GM12865 (cell line): ENCODE data around the gene CELF2.

Source experiments
- DNase-seq: peaks from one replicate; pipeline ENCODE4 v3.0.0; 2010; ENCODE audit warnings: low read depth
- H3K4me3 ChIP-seq: 2 replicates; pipeline ENCODE4 v1.5.1; 2011; ENCODE audit warnings: mild to moderate bottlenecking, low read depth, low read length, control low read depth
- TF ChIP-seq, protein P1 (sequence below): IDR thresholded peaks from 2 replicates; pipeline ENCODE4 v1.5.1; 2011; ENCODE audit warnings: low read length, control low read depth, low read depth, inconsistent platforms; ENCODE audit not compliant: insufficient read depth; ENCODE audit errors: missing control alignments

The CELF2 gene

DNA sequence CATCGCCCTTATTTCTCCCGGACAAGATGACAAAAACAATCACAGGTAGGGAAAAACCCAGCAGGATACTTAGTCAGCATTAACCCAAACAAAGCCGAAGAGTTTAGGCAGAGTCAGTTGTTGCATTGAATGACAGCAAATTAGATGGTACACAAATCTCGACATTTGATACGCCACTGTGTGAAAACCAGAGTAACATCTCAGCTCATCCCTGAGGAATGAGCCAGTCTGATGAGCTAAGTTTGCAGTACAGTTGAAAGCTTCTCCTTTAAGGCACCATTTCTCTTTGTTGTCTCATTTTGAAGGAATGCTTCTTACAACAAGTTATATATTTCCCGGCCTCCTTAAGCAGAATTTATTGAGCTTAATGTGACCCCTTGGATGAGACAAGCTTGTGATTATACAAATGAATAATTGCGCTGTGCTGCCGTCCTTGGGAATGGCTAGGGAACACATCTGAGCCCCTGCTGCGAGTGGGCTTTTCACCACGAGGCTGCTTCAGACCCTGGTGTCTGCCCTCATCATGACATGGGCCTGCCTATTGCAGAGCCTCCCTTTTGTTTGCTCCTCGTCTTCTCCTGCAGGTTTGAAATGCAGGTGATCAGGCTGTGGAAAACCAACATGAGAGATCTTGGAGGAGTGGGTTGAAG is 137.3 kb downstream of the CELF2 start:
- no peak for DNase-seq
- TF ChIP-seq, protein P1, sequence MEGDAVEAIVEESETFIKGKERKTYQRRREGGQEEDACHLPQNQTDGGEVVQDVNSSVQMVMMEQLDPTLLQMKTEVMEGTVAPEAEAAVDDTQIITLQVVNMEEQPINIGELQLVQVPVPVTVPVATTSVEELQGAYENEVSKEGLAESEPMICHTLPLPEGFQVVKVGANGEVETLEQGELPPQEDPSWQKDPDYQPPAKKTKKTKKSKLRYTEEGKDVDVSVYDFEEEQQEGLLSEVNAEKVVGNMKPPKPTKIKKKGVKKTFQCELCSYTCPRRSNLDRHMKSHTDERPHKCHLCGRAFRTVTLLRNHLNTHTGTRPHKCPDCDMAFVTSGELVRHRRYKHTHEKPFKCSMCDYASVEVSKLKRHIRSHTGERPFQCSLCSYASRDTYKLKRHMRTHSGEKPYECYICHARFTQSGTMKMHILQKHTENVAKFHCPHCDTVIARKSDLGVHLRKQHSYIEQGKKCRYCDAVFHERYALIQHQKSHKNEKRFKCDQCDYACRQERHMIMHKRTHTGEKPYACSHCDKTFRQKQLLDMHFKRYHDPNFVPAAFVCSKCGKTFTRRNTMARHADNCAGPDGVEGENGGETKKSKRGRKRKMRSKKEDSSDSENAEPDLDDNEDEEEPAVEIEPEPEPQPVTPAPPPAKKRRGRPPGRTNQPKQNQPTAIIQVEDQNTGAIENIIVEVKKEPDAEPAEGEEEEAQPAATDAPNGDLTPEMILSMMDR: no peak
- no peak overlapping the region for H3K4me3 ChIP-seq

DNA sequence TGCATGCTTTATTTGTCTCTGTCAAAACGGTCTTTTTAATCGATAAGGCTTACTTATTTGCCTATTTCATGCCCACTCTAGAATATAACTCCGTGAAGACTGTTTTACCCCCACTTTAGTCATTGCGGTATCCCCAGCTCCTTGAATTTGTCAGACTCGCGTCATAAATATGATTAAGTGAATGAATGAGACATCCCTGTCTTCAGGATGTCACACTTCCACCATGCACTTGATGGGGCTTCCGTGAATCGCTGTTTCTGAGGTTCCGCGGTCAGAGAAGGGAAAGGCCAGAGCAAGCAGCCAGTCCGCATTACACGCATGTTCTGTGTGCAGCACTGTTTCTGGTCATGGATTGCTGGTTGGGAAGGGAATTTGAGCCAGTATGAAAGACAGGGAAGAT is 138.8 kb downstream of the CELF2 start:
- TF ChIP-seq, protein P1: no peak
- no peak for DNase-seq
- H3K4me3 ChIP-seq: no peak overlapping the region

DNA sequence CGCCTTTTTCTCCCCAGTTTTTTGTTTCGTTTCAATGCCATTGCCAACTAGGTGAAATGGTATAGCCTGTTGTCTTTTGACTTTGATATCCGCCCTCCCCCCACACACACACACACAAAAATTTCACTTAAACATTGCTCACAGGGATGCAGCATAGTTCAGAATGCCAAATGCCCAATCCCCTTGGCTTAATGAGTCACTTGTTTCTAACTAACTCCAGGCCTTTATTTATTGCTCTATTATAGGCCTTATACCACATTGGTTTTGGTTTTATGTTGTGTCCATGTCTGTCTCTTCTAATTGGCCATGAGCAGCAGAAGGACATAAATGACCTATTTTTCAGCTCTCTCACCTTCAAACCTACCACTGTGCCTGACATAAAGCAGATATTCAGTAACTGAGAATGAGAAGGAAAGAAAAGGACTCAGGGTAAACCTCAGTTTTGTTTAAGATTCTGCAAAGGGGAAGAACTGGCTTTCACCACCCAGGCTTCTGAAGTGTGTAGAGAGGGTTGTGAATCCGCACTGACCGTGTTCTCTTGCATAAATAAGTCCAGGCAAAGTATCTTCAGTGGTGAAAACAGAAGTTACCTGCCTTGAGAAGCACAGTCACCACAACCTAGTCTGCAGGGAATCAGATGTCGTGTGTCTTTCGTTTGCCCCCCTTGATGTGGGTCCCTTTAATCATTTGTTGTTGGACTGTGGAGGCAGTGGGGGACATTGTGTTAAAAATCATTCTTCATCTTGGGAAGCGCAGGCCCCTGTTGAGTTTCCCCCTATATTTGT is 139.8 kb downstream of the CELF2 start:
- no peak overlapping the region for H3K4me3 ChIP-seq
- TF ChIP-seq, protein P1: no peak
- DNase-seq: peak; percentile 36

DNA sequence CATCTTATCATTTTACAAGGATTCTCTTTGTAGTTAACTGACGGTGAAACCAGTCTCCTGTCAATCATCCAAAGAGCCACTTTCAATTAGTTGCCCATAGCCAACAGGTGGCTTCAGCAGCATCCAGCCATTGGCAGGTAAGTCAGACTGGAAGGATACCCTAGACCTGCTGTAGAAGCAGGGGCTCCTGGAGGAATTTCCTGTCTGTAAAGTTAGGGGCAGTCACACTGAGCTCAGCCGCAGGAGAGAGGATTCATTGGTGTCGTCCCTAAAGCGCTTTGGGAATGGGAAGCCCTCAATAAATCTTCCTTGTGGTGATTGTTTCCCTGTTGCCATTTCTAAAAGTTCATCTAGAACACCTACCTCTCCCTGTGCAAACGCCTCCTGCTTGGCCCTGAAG is 140.4 kb downstream of the CELF2 start:
- TF ChIP-seq, protein P1: no peak
- H3K4me3 ChIP-seq: no peak overlapping the region
- no peak for DNase-seq

DNA sequence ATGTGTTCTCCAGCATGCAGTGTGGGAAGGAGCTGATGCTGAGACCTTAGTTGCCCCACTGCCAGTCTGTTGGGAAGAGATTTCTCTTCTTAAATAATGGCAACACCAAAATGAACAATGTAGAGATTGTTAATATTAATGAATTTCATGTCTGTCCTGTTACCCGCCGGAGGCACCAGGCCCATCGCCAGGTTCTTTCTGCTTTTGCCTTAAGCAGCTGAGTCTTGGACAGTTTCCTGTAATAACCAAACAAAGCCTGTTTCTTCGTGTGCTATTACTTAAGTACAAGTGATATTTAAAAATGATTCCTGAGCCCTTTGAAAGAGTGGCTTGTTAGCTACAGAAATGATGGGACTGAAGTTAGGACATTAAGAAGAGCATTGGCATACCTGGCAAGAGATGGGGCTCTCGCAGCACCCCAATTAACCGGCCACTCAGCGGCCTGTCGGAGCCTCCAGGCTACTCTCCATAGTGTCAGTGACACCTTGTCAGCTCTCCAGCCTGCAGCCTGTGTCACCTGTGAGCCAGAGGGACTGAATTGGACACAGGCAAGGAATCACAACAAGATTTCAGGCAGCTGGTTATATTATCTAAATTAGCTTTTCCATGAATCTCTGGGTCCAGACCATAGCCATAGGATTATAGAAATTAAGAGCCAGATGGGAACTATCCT is 142.0 kb downstream of the CELF2 start:
- no peak for DNase-seq
- TF ChIP-seq, protein P1: no peak
- no peak overlapping the region for H3K4me3 ChIP-seq

DNA sequence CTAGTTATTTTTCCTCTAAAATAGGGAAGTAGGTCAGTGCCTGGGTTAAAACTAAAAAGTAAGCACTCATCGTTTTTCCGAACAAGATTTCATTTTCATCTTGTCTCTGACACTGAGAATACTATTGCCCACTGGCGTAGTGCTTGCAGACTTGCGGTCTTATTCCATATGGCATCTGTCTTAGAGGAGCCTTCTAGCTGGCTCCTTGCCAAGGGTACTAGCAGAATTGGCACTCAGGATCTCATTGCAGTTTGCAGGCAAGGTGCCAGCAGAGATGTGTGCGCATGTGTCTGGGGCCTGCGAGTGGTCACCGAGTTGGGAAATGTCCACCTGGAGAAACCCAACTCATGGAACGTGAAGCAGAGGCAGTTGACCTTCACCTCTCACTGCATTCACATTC is 143.4 kb downstream of the CELF2 start:
- no peak overlapping the region for H3K4me3 ChIP-seq
- DNase-seq: peak; percentile 26
- TF ChIP-seq, protein P1: no peak
